ENCODE measurements around the gene NOL12. TPM values are rescaled to one million over a fixed set of nuclear protein-coding genes. Genes with fewer than 3 reads are reported as not detected.
"Not testable (repeated sequence)": the region's sequence is repeated elsewhere in the genome, so short reads cannot be mapped to it uniquely, and the experiment has no call there.

NOL12 gene
- total RNA-seq, 1 donor from 2014 or later = 9.9 TPM

DNA sequence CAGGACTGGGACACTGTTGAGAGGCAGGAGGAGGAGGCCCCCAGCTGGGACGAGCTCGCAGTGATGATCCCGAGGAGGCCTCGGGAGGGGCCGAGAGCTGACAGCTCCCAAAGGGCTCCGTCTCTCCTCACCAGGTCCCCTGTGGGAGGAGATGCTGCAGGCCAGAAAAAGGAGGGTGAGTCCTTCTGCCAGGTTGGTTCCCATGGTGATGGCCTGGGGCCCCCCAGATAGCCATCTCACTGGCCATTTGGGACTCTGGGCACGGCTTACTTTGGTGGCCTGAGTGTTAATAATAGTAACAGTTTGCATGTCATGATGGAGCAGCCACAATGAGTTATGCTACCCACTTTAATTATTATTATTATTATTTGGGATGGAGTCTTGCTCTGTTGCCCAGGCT lies 29.6 kb downstream of the NOL12 start:
- TF ChIP-seq, protein P1, sequence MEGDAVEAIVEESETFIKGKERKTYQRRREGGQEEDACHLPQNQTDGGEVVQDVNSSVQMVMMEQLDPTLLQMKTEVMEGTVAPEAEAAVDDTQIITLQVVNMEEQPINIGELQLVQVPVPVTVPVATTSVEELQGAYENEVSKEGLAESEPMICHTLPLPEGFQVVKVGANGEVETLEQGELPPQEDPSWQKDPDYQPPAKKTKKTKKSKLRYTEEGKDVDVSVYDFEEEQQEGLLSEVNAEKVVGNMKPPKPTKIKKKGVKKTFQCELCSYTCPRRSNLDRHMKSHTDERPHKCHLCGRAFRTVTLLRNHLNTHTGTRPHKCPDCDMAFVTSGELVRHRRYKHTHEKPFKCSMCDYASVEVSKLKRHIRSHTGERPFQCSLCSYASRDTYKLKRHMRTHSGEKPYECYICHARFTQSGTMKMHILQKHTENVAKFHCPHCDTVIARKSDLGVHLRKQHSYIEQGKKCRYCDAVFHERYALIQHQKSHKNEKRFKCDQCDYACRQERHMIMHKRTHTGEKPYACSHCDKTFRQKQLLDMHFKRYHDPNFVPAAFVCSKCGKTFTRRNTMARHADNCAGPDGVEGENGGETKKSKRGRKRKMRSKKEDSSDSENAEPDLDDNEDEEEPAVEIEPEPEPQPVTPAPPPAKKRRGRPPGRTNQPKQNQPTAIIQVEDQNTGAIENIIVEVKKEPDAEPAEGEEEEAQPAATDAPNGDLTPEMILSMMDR (IDR thresholded peaks at IDR 0.05; ENCODE audit: partially characterized antibody, unreplicated experiment) = no peak
- no peak for DNase-seq
- Mint-ChIP-seq H3K27me3 (ENCODE audit: unreplicated experiment) (peaks cover 5% of the 10 kb centered on the region), H3K4me3 (ENCODE audit: unreplicated experiment) (no peak overlapping the region), H3K4me1 (ENCODE audit: low read depth, unreplicated experiment) (no peaks in the 10 kb centered on the region), H3K27ac (ENCODE audit: unreplicated experiment) (no peak overlapping the region), H3K36me3 (ENCODE audit: unreplicated experiment) (peaks cover 9% of the 10 kb centered on the region), H3K9me3 (ENCODE audit: unreplicated experiment) (peaks cover 3% of the 10 kb centered on the region)

DNA sequence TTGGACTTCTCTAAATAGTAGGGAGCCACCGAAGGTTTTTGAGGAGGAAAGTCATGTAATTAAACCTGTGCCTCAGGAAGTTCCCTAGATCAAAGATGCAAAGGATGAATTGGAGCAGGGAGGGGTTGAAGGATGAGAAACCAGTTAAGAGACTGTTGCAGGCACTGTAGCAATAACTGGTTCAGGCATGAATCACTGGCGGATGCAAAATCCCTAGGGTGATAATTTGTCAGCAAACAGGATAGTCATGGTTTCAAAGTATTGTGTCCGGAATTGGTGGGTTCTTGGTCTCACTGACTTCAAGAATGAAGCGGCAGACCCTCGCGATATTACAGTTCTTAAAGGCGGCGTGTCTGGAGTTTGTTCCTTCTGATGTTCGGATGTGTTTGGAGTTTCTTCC lies 30.6 kb downstream of the NOL12 start:
- H3K36me3 Mint-ChIP-seq (ENCODE audit: unreplicated experiment) = peaks cover 9% of the 10 kb centered on the region
- peaks cover 7% of the 10 kb centered on the region for H3K27me3 Mint-ChIP-seq (ENCODE audit: unreplicated experiment)
- H3K4me1 Mint-ChIP-seq (ENCODE audit: low read depth, unreplicated experiment) = no peaks in the 10 kb centered on the region
- H3K27ac Mint-ChIP-seq (ENCODE audit: unreplicated experiment) = no peak overlapping the region
- TF ChIP-seq, protein P1 (IDR thresholded peaks at IDR 0.05; ENCODE audit: partially characterized antibody, unreplicated experiment) = no peak
- no peak for DNase-seq
- H3K4me3 Mint-ChIP-seq (ENCODE audit: unreplicated experiment) = no peak overlapping the region
- H3K9me3 Mint-ChIP-seq (ENCODE audit: unreplicated experiment) = peaks cover 3% of the 10 kb centered on the region

DNA sequence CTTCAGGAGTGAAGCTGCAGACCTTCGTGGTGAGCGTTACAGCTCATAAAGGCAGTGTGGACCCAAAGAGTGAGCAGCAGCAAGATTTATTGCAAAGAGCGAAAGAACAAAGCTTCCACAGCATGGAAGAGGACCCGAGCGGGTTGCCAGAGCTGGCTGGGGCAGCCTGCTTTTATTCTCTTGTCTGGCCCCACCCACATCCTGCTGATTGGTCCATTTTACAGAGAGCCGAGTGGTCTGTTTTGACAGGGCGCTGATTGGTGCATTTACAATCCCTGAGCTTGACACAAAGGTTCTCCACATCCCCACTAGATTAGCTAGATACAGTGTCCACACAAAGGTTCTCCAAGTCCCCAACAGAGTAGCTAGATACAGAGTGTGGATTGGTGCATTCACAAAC lies 31.1 kb downstream of the NOL12 start:
- H3K27ac Mint-ChIP-seq (ENCODE audit: unreplicated experiment); H3K9me3 Mint-ChIP-seq (ENCODE audit: unreplicated experiment); H3K4me1 Mint-ChIP-seq (ENCODE audit: low read depth, unreplicated experiment); H3K27me3 Mint-ChIP-seq (ENCODE audit: unreplicated experiment); H3K36me3 Mint-ChIP-seq (ENCODE audit: unreplicated experiment); DNase-seq; H3K4me3 Mint-ChIP-seq (ENCODE audit: unreplicated experiment): not testable (repeated sequence)

DNA sequence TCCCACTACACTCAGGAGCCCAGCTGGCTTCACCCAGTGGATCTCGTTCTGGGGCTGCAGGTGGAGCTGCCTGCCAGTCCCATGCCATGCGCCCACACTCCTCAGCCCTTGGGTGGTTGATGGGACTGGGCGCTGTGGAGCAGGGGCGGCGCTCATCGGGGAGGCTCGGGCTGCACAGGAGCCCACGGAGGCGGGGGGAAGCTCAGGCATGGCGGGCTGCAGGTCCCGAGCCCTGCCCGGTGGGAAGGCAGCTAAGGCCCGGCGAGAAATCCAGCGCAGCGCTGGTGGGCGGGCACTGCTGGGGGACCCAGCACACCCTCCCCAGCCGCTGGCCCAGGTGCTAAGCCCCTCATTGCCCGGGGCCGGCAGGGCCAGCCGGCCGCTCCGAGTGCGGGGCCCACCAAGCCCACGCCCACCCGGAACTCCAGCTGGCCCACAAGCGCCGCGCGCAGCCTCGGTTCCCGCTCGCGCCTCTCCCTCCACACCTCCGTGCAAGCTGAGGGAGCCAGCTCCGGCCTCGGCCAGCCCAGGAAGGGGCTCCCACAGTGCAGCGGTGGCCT lies 31.7 kb downstream of the NOL12 start:
- not testable (repeated sequence) for H3K4me1 Mint-ChIP-seq (ENCODE audit: low read depth, unreplicated experiment)

DNA sequence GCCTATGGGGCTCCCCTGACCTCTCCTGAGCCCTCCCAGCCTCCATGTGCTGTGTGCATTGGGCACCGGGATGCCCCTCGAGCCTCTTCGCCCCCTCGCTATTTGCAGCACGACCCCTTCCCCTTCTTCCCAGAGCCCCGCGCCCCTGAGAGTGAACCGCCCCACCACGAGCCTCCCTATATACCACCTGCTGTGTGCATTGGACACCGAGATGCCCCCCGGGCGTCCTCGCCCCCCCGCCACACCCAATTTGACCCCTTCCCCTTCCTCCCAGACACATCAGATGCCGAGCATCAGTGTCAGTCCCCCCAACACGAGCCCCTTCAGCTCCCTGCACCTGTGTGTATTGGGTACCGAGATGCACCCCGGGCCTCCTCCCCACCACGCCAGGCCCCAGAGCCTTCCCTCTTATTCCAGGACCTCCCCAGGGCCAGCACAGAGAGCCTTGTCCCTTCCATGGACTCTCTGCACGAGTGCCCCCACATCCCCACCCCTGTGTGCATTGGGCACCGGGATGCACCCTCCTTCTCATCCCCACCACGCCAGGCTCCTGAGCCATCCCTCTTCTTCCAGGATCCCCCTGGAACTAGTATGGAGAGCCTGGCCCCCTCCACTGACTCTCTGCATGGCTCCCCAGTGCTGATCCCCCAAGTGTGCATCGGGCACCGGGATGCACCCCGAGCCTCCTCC lies 39.6 kb downstream of the NOL12 start:
- peaks cover 8% of the 10 kb centered on the region for H3K27me3 Mint-ChIP-seq (ENCODE audit: unreplicated experiment)
- H3K9me3 Mint-ChIP-seq (ENCODE audit: unreplicated experiment) = peaks cover 20% of the 10 kb centered on the region
- no peak for DNase-seq
- no peak overlapping the region for H3K4me3 Mint-ChIP-seq (ENCODE audit: unreplicated experiment)
- peaks cover 26% of the 10 kb centered on the region for H3K36me3 Mint-ChIP-seq (ENCODE audit: unreplicated experiment)
- no peak overlapping the region for H3K27ac Mint-ChIP-seq (ENCODE audit: unreplicated experiment)
- TF ChIP-seq, protein P1 (IDR thresholded peaks at IDR 0.05; ENCODE audit: partially characterized antibody, unreplicated experiment) = no peak
- no peaks in the 10 kb centered on the region for H3K4me1 Mint-ChIP-seq (ENCODE audit: low read depth, unreplicated experiment)

More for the DNA sequence above, 31.7 kb downstream of the NOL12 start:
- H3K9me3 Mint-ChIP-seq (ENCODE audit: unreplicated experiment); H3K4me3 Mint-ChIP-seq (ENCODE audit: unreplicated experiment); DNase-seq; H3K27me3 Mint-ChIP-seq (ENCODE audit: unreplicated experiment); H3K27ac Mint-ChIP-seq (ENCODE audit: unreplicated experiment): not testable (repeated sequence)
- peaks cover 12% of the 10 kb centered on the region for H3K36me3 Mint-ChIP-seq (ENCODE audit: unreplicated experiment)

DNA sequence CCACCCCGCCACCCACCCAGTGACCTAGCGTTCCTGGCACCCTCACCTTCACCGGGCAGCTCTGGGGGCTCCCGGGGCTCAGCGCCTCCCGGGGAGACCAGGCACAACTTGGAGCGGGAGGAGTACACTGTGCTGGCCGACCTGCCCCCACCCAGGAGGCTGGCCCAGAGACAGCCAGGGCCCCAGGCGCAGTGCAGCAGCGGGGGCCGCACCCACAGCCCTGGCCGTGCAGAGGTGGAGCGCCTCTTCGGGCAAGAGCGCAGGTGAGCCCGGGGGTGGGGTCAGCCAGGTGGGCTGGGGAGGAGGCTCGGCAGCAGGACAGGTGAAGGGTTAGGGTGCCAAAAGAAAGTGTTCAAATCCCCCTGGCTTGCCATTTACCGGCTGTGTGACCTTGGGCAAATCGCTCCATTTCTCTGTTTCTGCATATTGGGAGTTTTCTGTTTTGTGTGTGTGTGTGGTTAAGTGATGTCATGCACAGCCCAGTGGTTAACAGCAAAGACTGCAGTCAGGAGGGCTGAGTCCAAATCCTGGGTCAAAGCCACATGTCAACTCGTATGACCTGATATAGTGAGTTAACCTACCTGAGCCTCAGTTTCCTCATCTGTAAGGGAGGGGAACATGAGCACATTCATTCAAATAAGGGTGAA lies 40.2 kb downstream of the NOL12 start:
- DNase-seq = no peak
- TF ChIP-seq, protein P1 (IDR thresholded peaks at IDR 0.05; ENCODE audit: partially characterized antibody, unreplicated experiment) = no peak
- H3K36me3 Mint-ChIP-seq (ENCODE audit: unreplicated experiment) = peaks cover 26% of the 10 kb centered on the region
- H3K27me3 Mint-ChIP-seq (ENCODE audit: unreplicated experiment) = peaks cover 7% of the 10 kb centered on the region
- H3K4me1 Mint-ChIP-seq (ENCODE audit: low read depth, unreplicated experiment) = no peaks in the 10 kb centered on the region
- H3K4me3 Mint-ChIP-seq (ENCODE audit: unreplicated experiment) = no peak overlapping the region
- H3K9me3 Mint-ChIP-seq (ENCODE audit: unreplicated experiment) = peaks cover 20% of the 10 kb centered on the region
- H3K27ac Mint-ChIP-seq (ENCODE audit: unreplicated experiment) = no peak overlapping the region

All from glutamatergic neuron (in vitro differentiated cells).